Cardiac fibroblast (primary cell): ENCODE data around the gene CASQ2.

Experiments
- DNase-seq, 2 donors: peaks; one replicate each; pipeline versions ENCODE4 v3.0.0 to v3.0.0-alpha.2; 2010; ENCODE audit warnings: low read depth in 2 of 2
- H3K4me3 ChIP-seq, 2 donors: replicated peaks in 1 of 2; 1 replicate in 1 of 2; 2 replicates in 1 of 2; pipeline ENCODE4 v1.5.1; 2011; ENCODE audit warnings: low read depth in 2 of 2, low read length in 2 of 2, mild to moderate bottlenecking in 2 of 2, moderate library complexity in 1 of 2
- TF ChIP-seq, protein P1 (sequence below): IDR thresholded peaks from one replicate; pipeline ENCODE4 v1.5.1; 2011; ENCODE audit warnings: low read depth, mild to moderate bottlenecking, low read length, inconsistent platforms

CASQ2 gene

DNA sequence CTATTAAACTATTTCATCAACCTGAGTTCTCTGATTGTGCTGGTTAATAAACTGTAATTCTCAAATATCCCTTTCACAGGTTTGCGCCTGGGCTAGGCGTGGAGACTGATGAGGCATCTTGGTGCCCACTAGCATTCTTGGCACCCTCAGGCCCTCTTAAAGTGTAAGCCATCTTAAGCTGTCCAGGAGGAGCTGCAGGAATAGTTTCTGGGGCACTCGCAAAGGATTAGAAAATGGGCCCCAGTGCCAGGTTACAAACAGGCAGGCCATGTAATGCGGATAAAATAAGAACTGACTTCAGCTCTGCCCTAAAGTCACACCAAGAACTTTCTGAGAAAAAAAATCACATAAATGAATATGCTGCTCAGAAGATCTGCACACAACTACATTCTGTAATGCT, 1.1 kb downstream of the CASQ2 start:
- H3K4me3 ChIP-seq = no peak overlapping the region

DNA sequence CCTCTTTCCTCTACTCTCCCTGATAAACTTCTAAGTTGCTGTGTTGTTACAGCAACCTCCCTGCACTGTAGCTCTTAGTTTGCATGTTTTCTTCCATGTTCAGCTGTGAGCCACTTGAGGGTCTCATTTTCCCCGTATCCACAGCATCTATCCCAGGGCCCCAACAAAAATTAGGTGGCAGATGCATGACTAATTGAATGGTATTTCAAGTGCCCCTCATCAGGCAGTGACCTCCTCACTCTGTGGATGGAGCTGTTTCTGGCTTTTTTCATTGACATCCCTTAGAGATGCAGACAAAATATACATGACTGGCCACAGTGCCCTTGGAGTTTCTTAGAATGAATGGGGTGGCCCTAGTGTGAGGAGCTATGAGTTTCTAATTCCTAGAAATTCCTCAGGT, 3.4 kb downstream of the CASQ2 start:
- TF ChIP-seq, protein P1, sequence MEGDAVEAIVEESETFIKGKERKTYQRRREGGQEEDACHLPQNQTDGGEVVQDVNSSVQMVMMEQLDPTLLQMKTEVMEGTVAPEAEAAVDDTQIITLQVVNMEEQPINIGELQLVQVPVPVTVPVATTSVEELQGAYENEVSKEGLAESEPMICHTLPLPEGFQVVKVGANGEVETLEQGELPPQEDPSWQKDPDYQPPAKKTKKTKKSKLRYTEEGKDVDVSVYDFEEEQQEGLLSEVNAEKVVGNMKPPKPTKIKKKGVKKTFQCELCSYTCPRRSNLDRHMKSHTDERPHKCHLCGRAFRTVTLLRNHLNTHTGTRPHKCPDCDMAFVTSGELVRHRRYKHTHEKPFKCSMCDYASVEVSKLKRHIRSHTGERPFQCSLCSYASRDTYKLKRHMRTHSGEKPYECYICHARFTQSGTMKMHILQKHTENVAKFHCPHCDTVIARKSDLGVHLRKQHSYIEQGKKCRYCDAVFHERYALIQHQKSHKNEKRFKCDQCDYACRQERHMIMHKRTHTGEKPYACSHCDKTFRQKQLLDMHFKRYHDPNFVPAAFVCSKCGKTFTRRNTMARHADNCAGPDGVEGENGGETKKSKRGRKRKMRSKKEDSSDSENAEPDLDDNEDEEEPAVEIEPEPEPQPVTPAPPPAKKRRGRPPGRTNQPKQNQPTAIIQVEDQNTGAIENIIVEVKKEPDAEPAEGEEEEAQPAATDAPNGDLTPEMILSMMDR = no peak
- H3K4me3 ChIP-seq = no peak overlapping the region
- DNase-seq = no peak

More for the DNA sequence above, 1.1 kb downstream of the CASQ2 start:
- no peak for DNase-seq
- TF ChIP-seq, protein P1 = no peak

DNA sequence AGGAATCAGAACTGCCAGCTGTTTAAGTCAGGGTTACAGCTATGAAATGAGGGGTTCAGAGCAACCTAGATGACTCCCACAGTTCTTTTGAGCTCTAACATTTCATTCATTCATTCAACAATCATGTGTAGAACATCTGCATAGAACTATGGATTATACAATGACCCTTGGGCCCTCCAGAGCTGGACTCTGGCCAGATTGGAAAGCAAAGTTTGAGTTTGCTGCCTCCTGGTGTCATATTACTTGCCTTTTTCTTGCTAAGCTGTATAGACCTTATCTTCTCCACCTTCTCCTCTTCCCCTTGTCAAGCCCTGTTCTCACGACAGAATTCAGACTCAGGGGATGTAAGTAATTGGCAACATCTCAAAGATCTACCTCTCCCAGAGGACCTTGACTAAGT, 4.0 kb downstream of the CASQ2 start:
- no peak overlapping the region for H3K4me3 ChIP-seq
- peak; percentile 30 to 50 for DNase-seq
- TF ChIP-seq, protein P1 = peak; percentile 31

DNA sequence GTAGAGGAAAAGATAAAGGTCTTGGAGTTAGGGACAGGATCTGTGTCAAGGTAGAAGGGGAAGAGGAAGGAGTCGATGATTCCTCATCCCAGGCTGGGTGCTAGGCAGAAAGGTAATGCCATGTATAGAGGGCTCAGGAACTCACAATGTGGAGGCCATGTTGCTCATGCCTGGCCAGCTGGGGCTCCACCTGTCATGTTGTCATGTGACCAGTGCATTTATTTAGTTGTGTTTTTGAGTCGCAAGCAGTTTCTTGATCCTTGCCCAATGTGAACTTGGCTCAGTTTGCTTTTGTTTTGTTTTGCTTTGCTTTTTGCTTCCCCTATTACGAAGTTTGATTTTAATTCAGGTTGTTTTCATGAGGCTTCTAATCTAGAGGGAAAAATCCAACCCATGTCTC, 5.7 kb downstream of the CASQ2 start:
- DNase-seq = no peak
- TF ChIP-seq, protein P1 = no peak
- H3K4me3 ChIP-seq = no peak overlapping the region

DNA sequence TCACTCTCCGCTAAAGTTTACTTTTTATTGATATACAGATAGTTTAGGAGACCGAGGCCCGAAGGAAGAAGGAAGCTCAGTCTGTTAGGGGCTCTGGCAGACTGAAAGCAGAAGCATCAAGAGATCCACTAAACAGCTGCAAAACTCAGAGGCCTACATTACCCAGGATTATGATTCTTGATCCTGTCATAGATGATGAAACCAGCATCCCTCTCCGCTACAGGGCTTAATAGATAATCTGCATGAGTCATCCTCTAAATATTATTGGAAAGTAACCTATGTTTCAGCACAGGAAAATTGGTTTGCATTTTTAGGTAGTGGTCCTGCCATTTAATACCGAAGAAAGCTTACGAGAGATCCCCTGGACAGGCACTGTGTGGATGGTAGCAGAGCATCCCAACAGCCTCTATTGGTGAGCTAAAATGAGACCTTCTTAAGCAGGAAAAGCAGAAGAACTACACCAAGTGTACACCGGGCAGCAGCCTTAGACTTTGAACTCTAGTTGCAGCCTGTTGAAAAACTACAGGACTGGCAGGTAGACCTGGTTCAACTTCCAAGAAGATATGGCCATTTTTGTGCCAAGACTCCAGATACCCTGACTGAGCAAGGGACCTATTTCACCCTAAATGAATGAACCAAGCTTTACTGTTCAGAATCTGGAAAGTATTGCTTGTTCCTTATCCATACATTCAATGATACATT, 6.8 kb downstream of the CASQ2 start:
- H3K4me3 ChIP-seq = no peak overlapping the region
- no peak for DNase-seq
- TF ChIP-seq, protein P1 = no peak

DNA sequence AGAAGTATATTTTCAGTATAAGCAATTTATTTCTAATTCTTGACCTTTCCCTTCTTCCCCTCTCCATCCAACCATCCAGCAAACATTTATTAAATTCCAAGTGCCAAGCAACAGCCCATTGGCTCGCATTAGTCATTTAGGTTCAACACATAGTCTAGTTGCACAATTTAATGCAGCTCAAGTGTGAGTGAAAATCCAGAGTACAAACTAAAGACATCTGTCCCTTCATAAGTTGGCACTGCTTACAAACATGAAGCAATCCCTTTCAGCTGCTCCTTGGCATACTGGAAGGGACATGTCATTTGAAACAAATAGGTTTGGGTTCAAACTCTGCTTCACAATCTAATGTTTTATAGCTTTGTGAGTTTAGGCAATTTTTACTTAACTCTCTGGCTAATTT, 10.7 kb downstream of the CASQ2 start:
- H3K4me3 ChIP-seq = no peak overlapping the region
- TF ChIP-seq, protein P1 = no peak

DNA sequence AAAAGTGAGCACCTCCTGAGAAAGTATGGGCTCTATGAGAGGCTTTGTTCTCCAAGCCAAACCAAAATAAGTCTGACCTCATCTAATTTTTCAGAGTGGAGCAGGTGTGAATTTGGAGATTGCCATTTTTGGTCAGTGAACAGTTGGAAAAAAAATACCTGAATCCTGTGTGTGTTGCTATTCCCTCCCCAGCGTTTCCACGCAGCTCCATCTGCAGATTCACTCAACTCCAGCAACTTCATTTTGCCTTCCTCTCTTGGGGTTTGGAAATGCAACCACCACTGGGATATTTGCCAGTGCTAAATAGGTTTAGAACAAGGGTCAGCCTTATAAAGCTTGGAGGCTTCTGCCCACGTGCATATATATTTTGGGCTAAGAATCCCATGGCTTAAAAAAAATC, 11.2 kb downstream of the CASQ2 start:
- peak in 1 of 2 donors; percentile 8 for DNase-seq
- H3K4me3 ChIP-seq = no peak overlapping the region
- TF ChIP-seq, protein P1 = no peak

More for the DNA sequence above, 10.7 kb downstream of the CASQ2 start:
- no peak for DNase-seq
